Measurements from ENCODE around the gene TRIM44. TPM values are rescaled to one million over a fixed set of nuclear protein-coding genes. Genes with fewer than 3 reads are reported as not detected.
A peak's percentile ranks its signal among the peaks of the same experiment; 100 is the strongest.

The TRIM44 gene
- total RNA-seq, 1 donor = 16.8 TPM

DNA sequence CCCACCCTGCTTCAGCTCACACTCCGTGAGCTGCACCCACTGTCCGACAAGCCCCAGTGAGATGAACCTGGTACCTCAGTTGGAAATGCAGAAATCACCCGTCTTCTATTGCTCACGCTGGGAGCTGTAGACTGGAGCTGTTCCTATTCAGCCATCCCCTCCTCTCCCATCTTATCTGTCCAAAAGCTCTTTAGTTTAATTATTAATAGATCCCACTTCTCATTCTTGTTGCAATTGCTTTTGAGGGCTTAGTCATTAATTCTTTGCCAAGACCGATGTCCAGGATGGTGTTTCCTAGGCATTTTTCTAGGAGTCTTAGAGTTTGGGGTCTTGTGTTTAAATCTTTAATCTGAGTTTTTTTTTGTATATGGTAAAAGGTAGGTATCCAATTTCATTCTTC is 116.8 kb downstream of the TRIM44 start:
- DNase-seq (ENCODE audit: low read depth) = no peak
- TF ChIP-seq, protein P1, sequence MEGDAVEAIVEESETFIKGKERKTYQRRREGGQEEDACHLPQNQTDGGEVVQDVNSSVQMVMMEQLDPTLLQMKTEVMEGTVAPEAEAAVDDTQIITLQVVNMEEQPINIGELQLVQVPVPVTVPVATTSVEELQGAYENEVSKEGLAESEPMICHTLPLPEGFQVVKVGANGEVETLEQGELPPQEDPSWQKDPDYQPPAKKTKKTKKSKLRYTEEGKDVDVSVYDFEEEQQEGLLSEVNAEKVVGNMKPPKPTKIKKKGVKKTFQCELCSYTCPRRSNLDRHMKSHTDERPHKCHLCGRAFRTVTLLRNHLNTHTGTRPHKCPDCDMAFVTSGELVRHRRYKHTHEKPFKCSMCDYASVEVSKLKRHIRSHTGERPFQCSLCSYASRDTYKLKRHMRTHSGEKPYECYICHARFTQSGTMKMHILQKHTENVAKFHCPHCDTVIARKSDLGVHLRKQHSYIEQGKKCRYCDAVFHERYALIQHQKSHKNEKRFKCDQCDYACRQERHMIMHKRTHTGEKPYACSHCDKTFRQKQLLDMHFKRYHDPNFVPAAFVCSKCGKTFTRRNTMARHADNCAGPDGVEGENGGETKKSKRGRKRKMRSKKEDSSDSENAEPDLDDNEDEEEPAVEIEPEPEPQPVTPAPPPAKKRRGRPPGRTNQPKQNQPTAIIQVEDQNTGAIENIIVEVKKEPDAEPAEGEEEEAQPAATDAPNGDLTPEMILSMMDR (IDR thresholded peaks at IDR 0.05; ENCODE audit: insufficient read depth, low read depth, low read length) = no peak
- H3K4me3 ChIP-seq (ENCODE audit: low read depth, low read length) = no peak overlapping the region

DNA sequence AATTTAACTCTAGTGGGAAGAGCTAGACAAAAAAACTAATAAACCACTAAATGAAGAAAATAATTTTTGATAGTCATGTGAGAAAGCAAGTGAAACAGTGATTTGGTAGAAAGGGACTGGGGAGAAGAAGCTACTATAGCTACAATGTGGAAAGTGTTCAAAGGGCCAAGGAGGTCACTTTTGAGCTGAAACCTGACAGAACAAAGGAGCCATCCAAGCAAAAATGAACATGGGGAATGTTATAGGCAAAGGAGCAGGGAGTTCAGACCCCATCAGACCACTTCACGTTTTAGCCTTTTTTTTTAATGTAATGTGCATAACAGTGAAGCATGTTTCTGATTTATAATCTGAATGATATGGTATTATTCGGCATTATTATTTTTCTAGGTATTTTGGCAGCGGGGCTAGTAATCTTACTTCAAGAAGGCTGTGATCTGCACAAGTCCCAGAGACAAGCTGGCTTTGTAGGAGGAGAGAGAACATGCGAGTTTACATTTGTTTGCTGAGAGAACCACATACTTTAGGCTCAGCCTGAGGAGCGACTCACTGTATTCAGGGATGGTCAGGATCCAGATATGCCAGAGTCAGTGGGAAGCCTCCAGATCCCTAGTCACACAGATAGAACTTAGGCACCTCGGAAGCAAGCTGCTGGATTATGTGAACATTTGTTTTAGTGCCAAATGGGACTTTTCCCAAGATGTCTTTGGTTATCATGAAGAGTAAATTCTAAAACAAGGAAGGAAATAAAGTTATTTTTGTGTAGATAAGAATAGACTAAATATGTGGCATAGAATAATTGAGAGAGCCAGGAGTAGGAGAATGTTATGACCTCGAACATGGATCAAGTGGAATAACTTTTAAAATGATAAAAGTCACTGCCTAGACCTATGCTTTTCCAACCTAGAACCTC is 118.6 kb downstream of the TRIM44 start:
- H3K4me3 ChIP-seq (ENCODE audit: low read depth, low read length) = no peak overlapping the region
- peak; percentile 56 for DNase-seq (ENCODE audit: low read depth)
- TF ChIP-seq, protein P1 (IDR thresholded peaks at IDR 0.05; ENCODE audit: insufficient read depth, low read depth, low read length) = no peak

DNA sequence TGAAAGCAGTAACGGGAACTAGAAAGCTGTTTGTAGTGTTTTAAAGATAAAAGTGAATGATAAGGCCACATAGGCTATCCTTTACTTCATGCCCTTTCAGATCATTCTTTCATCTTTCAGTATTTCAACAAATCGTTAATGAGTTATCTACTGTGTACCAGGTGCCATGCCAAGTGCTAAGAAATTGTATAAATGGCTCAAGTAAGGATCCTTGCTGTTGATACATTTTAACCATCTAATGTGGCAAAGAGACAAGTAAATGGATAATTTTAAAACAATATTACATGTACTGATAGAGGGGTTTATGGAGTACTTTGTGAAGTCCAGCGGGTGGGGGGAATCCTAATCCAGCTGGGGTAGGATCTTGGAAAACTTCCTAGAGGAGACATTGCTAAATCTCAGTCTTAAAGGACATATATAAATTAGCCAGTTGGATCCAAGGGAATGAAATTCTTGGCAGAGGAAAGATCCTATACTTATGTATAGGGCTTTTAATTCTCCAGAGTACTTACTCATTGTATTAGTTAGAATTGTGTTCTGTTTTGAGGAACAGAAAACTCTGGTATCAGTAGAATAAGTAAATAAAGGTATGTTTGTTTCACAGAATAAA is 119.4 kb downstream of the TRIM44 start:
- no peak for DNase-seq (ENCODE audit: low read depth)
- TF ChIP-seq, protein P1 (IDR thresholded peaks at IDR 0.05; ENCODE audit: insufficient read depth, low read depth, low read length) = no peak
- H3K4me3 ChIP-seq (ENCODE audit: low read depth, low read length) = no peak overlapping the region

DNA sequence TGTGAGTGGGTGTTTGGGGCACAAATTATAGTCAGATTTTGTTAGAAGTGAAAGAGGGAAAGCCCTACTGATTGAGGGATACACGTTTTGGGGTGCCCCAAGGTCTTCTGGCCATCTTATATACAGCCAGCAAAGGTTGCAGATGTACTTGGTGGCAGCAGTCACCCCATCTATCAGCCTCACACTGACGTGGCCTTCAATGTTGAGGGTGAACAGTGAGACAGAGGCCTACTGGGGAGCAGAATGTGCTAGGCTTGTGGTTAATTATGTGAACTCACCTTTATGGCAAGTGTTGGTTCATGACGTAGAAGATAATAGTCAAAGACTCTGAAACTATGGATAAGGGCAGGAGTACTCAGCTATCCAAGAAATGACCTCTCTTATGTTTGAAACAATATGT is 121.2 kb downstream of the TRIM44 start:
- TF ChIP-seq, protein P1 (IDR thresholded peaks at IDR 0.05; ENCODE audit: insufficient read depth, low read depth, low read length) = no peak
- no peak for DNase-seq (ENCODE audit: low read depth)
- H3K4me3 ChIP-seq (ENCODE audit: low read depth, low read length) = no peak overlapping the region

DNA sequence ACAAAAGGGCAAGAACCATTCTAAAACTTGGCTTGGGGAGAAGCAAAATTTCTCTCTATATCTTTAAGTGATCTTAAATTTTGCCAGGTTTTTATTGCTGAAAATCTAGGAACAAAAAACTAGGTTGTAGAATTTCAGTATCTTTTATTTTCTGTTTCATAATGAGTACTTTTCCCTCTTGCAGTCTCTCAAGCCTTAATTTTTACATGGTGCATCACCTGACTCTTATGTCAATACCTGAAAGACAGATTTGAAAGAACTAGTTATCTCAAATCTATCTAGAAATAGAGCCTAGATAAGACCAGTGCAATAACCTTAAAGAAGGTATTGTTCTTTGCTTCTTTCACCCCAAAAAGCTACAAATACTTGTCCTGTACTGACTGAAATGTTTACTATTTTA is 122.1 kb downstream of the TRIM44 start:
- no peak for DNase-seq (ENCODE audit: low read depth)
- TF ChIP-seq, protein P1 (IDR thresholded peaks at IDR 0.05; ENCODE audit: insufficient read depth, low read depth, low read length) = no peak
- H3K4me3 ChIP-seq (ENCODE audit: low read depth, low read length) = no peak overlapping the region

DNA sequence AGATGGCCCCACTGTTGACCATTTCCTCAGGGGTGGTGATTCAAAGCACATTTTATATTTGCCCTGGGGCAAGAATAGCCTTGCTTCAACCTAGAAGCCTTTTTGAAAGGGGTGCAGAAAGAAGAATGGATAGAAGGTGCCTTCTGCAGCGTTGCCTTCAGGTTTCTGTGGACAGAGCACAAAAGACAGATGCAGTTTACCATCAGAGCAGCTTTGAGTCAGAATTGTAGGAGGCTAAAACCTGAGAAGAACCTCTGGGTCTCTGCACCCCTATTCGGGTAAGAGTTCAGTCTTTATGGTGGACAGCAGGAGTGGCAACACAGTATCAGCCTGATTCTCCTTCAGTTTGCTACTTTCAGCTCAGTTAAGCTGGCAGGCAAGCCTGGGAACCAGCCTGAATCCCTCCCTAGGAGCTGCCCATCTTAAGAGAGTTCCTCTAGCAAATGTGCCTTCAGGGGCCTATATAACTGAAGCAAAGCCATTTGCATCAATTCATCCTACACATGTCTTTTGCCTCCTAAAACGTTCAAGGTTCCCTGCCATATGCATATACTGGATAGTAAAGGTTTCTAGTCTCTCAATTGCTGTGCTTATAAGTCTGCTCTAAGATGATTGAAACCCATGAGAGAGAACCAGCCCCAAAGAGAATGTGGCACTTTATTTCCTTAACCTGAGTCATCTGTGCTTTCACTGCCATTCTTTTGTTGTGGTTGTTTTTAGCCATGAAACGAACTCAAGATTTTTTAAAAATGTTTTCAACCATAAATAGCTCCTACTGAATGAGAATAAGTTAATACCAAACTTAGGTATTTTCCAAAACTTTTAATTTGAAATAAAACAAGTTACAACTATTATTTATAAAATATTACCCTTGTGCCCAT is 123.0 kb downstream of the TRIM44 start:
- TF ChIP-seq, protein P1 (IDR thresholded peaks at IDR 0.05; ENCODE audit: insufficient read depth, low read depth, low read length) = no peak
- no peak for DNase-seq (ENCODE audit: low read depth)

More for the DNA sequence above, 123.0 kb downstream of the TRIM44 start:
- no peak overlapping the region for H3K4me3 ChIP-seq (ENCODE audit: low read depth, low read length)
